K562 (cell line): ENCODE results near the gene POLR3GL. TPM values are rescaled to one million over a fixed set of nuclear protein-coding genes. Genes with fewer than 3 reads are reported as not detected.

Experiments
- ARID3A ChIP-seq: IDR thresholded peaks from 2 replicates; pipeline ENCODE4 v1.6.1; 2012; ENCODE audit warnings: low read depth, low read length, improper control_type of control experiment, borderline replicate concordance
- BCOR ChIP-seq: fragments of 450-650 bp; IDR thresholded peaks from 2 replicates; pipeline ENCODE4 v1.6.1; 2016
- FOXJ2 ChIP-seq: fragments of 200-800 bp; sonication (Bioruptor generic); IDR thresholded peaks from 2 replicates; pipeline ENCODE4 v1.6.1; 2016; ENCODE audit warnings: missing genetic modification characterization, missing compliant biosample characterization
- ID3 ChIP-seq, 2 experiments: fragments of 250-450 bp in 1 of 2; fragments of 450-650 bp in 1 of 2; sonication (Bioruptor Pico) in 1 of 2; IDR thresholded peaks; 2 replicates each; pipeline versions ENCODE4 v1.6.1 to v1.8.0; 2016 to 2021; ENCODE audit warnings: mild to moderate bottlenecking in 2 of 2, moderate library complexity in 2 of 2, missing compliant biosample characterization in 1 of 2, missing genetic modification characterization in 1 of 2
- KLF16 ChIP-seq: IDR thresholded peaks from 2 replicates; pipeline ENCODE4 v1.6.1; 2016; ENCODE audit warnings: antibody characterized with exemption
- MBD2 ChIP-seq: sonication (generic); IDR thresholded peaks from 2 replicates; pipeline ENCODE4 v1.6.1; 2016; ENCODE audit warnings: low read depth, borderline replicate concordance
- MTA2 ChIP-seq: fragments of 450-650 bp; IDR thresholded peaks from 2 replicates; pipeline ENCODE4 v1.6.1; 2016; ENCODE audit warnings: low read depth
- NBN ChIP-seq: fragments of 450-650 bp; IDR thresholded peaks from 2 replicates; pipeline ENCODE4 v1.6.1; 2016; ENCODE audit warnings: low read depth, mild to moderate bottlenecking
- NCOA1 ChIP-seq: fragments of 450-650 bp; IDR thresholded peaks from 2 replicates; pipeline ENCODE4 v1.6.1; 2016; ENCODE audit warnings: low read depth
- NELFE ChIP-seq: IDR thresholded peaks from 2 replicates; pipeline ENCODE4 v1.6.1; 2011; ENCODE audit warnings: mild to moderate bottlenecking; ENCODE audit not compliant: insufficient read depth, insufficient read length
- NFRKB ChIP-seq: fragments of 450-650 bp; IDR thresholded peaks from 2 replicates; pipeline ENCODE4 v1.6.1; 2016; ENCODE audit warnings: low read depth
- NFYB ChIP-seq: IDR thresholded peaks from 2 replicates; pipeline ENCODE4 v1.6.1; 2011; ENCODE audit warnings: mild to moderate bottlenecking, moderate library complexity; ENCODE audit not compliant: insufficient read length; ENCODE audit errors: extremely low read depth
- PHF8 ChIP-seq: fragments of 200-600 bp; sonication (generic); IDR thresholded peaks from 2 replicates; pipeline ENCODE4 v1.6.1; 2012; ENCODE audit warnings: mixed run types, mild to moderate bottlenecking, inconsistent platforms, low read length, moderate library complexity, borderline replicate concordance
- SMAD4 ChIP-seq: fragments of 250-450 bp; sonication (Bioruptor Pico); conservative IDR thresholded peaks from 2 replicates; pipeline ENCODE4 v1.8.0; 2021; ENCODE audit warnings: inconsistent platforms, mild to moderate bottlenecking, moderate library complexity
- SNIP1 ChIP-seq: fragments of 450-650 bp; IDR thresholded peaks from 2 replicates; pipeline ENCODE4 v1.7.1; 2017; ENCODE audit warnings: low read depth, mild to moderate bottlenecking
- XRCC3 ChIP-seq: fragments of 450-650 bp; IDR thresholded peaks from 2 replicates; pipeline ENCODE4 v1.6.1; 2017; ENCODE audit warnings: mild to moderate bottlenecking, moderate library complexity
- ZC3H8 ChIP-seq: fragments of 450-650 bp; IDR thresholded peaks from 2 replicates; pipeline ENCODE4 v1.6.1; 2017
- ZMIZ1 ChIP-seq, 2 experiments: fragments of 150-350 bp in 1 of 2; IDR thresholded peaks; 2 replicates each; pipeline ENCODE4 v1.6.1; 2012 to 2016; ENCODE audit warnings: low read depth in 2 of 2, low read length in 2 of 2, mild to moderate bottlenecking in 1 of 2, moderate library complexity in 1 of 2
- ZNF217 ChIP-seq: sonication (generic); formaldehyde crosslinking; IDR thresholded peaks from 2 replicates; pipeline ENCODE4 v1.8.0; 2022; ENCODE audit warnings: mild to moderate bottlenecking, missing genetic modification reagents
- ZNF253 ChIP-seq: fragments of 250-450 bp; sonication (Bioruptor Pico); conservative IDR thresholded peaks from 2 replicates; pipeline ENCODE4 v1.6.1; 2021; ENCODE audit warnings: mild to moderate bottlenecking
- ZNF347 ChIP-seq: fragments of 450-650 bp; formaldehyde crosslinking; IDR thresholded peaks from 2 replicates; pipeline ENCODE4 v1.4.0; 2020; ENCODE audit warnings: low read depth, mild to moderate bottlenecking, moderate library complexity
- ZNF395 ChIP-seq: fragments of 200-800 bp; sonication (Bioruptor generic); IDR thresholded peaks from 2 replicates; pipeline ENCODE4 v1.6.1; 2017; ENCODE audit warnings: missing genetic modification characterization, missing compliant biosample characterization
- ZNF444 ChIP-seq: fragments of 250-450 bp; sonication (Bioruptor Pico); IDR thresholded peaks from 2 replicates; pipeline ENCODE4 v1.4.0; 2020; ENCODE audit warnings: mild to moderate bottlenecking, moderate library complexity
- polyA plus RNA-seq, 8 experiments: library from polyadenylated mRNA; depleted of rRNA in 4 of 8; stranded (reverse) in 5 of 8; unstranded in 3 of 8; fragments of >200 nt; fragmentation: Nextera tagmentation in 2 of 8; fragmentation: Illumina TruSeq in 1 of 8; extraction: Ambion mirVana in 2 of 8; extraction: Trizol in 1 of 8; gene quantifications; 2 replicates each; pipeline versions ENCODE4 v1.2.1 to v1.2.3, GENCODE V29; 2011 to 2014; ENCODE audit warnings: inconsistent platforms in 1 of 8, missing spikeins in 1 of 8
- total RNA-seq, 7 experiments: library from RNA; depleted of rRNA in 6 of 7; stranded (reverse); fragments of >200 nt in 6 of 7; fragmentation: Illumina TruSeq in 2 of 7; extraction: Trizol in 2 of 7; gene quantifications; 2 replicates each; pipeline versions ENCODE4 v1.2.1 to v1.2.3, GENCODE V29; 2011 to 2021; ENCODE audit warnings: low replicate concordance in 1 of 7

POLR3GL gene
- total and polyA plus RNA-seq, 9 of the 15 experiments (the other 6 are each of a cell fraction or from before 2014, with no cell fraction given) = 14.6 to 48.4 (median 38.2) TPM

GRCh38 chr1:145996433-145997015, 32.0 kb downstream of the POLR3GL start, which contains the start of gene TXNIP (continued):
- no peak for TF ChIP-seq ID3 (CRISPR knock-in tag; IDR thresholded peaks at IDR 0.05)
- TF ChIP-seq ID3 (tag; IDR thresholded peaks at IDR 0.05) = no peak
- peak; percentile 98 for TF ChIP-seq FOXJ2 (tag)
- no peak for TF ChIP-seq XRCC3
- TF ChIP-seq BCOR = peak; percentile 61
- no peak for TF ChIP-seq SNIP1
- peak; percentile 98 for TF ChIP-seq NFYB
- no peak for TF ChIP-seq ZNF253 (CRISPR knock-in tag)
- TF ChIP-seq MBD2 = peak; percentile 89; the same call in 1 of the 2 replicates
- 0 out of 2 replicates have a peak, but pooled peaks have one; percentile 7 for TF ChIP-seq ARID3A
- peak; percentile 96 for TF ChIP-seq NFRKB
- no peak for TF ChIP-seq NELFE
- TF ChIP-seq ZNF444 (CRISPR knock-in tag) = no peak
- peak; percentile 96 for TF ChIP-seq NCOA1
- no peak for TF ChIP-seq ZNF217 (CRISPR knock-in tag)
- peak; percentile 55 for TF ChIP-seq ZNF395 (CRISPR knock-in tag)
- TF ChIP-seq PHF8 = peak; percentile 66; the same call in 1 of the 2 replicates
- no peak for TF ChIP-seq KLF16
- TF ChIP-seq ZMIZ1 (IDR thresholded peaks at IDR 0.05; ENCODE audit: low read depth in 2 of 2, low read length in 2 of 2) = peak in 1 of 2 experiments; percentile 94; a peak in 2 of 4 replicates
- TF ChIP-seq ZC3H8 = no peak
- TF ChIP-seq ZNF347 (CRISPR knock-in tag) = no peak
- no peak for TF ChIP-seq MTA2
- 0 out of 2 replicates have a peak, but pooled peaks have one; percentile 61 for TF ChIP-seq NBN
- peak; percentile 51; the same call in 1 of the 2 replicates for TF ChIP-seq SMAD4
